ENCODE results near the gene ZGRF1. TPM values are rescaled to one million over a fixed set of nuclear protein-coding genes. Genes with fewer than 3 reads are reported as not detected.

ZGRF1 gene
- total and polyA plus RNA-seq, 2 donors (not counting 3 experiments of a cell fraction or from before 2014, with no cell fraction given), result 2.4 to 14.4 TPM

GRCh38 chr4:112564706-112565270, 71.9 kb downstream of the ZGRF1 start:
- Histone ChIP-seq H3K4me2 (ENCODE audit: insufficient read depth, low read length) (no peak overlapping the region), H2AFZ (ENCODE audit: low read depth, low read length) (no peak overlapping the region), H3K9me1 (replicated peaks; ENCODE audit: control insufficient read depth, extremely low read depth, insufficient read depth, low read length) (no peaks in the 10 kb centered on the region), H3K79me2 (ENCODE audit: control insufficient read depth, insufficient read depth, low read length) (no peaks in the 10 kb centered on the region), H3K27me3 (ENCODE audit: control insufficient read depth in 2 of 2, insufficient read depth in 2 of 2, low read length in 2 of 2) (no peaks in the 10 kb centered on the region), H3K36me3 (ENCODE audit: control insufficient read depth in 2 of 2, extremely low read depth in 1 of 2, insufficient read depth in 2 of 2, low read length in 2 of 2) (no peaks in the 10 kb centered on the region), H3K4me1 (ENCODE audit: control insufficient read depth, extremely low read depth, insufficient read depth, low read length) (no peaks in the 10 kb centered on the region), H3K9me3 (replicated peaks; ENCODE audit: control insufficient read depth, insufficient read depth, low read length) (no peaks in the 10 kb centered on the region), H3K4me3 (replicated peaks in 1 of 3; ENCODE audit: insufficient read depth in 1 of 3, low read depth in 1 of 3, low read length in 3 of 3) (no peak overlapping the region), H3K27ac (ENCODE audit: insufficient read depth, low read depth, low read length) (no peak overlapping the region), H4K20me1 (replicated peaks; ENCODE audit: control insufficient read depth, extremely low read depth, insufficient read depth, low read length) (no peaks in the 10 kb centered on the region), H3K9ac (replicated peaks; ENCODE audit: extremely low read depth, insufficient read depth, low read length) (no peak overlapping the region)
- intact Hi-C loops (cut with micrococcal nuclease) (no loop called here), dilution Hi-C loops (cut with MboI; ENCODE audit: extremely low pct_ligation_motif_present, low sequenced_read_pairs) (no loop called here)
- no TSS peak for BruUV-seq (replicated peaks)
- TF ChIP-seq FOS (IDR thresholded peaks at IDR 0.05; ENCODE audit: borderline replicate concordance, insufficient read depth, low read length) (no peak), POLR2AphosphoS5 (IDR thresholded peaks at IDR 0.05; ENCODE audit: insufficient read depth, low read depth, low read length) (no peak), GATA2 (IDR thresholded peaks at IDR 0.05; ENCODE audit: insufficient read depth, insufficient read length, low read depth, low read length) (no peak), MAX (IDR thresholded peaks at IDR 0.05; ENCODE audit: insufficient read depth, insufficient read length) (no peak)
- TF ChIP-seq, protein P1, sequence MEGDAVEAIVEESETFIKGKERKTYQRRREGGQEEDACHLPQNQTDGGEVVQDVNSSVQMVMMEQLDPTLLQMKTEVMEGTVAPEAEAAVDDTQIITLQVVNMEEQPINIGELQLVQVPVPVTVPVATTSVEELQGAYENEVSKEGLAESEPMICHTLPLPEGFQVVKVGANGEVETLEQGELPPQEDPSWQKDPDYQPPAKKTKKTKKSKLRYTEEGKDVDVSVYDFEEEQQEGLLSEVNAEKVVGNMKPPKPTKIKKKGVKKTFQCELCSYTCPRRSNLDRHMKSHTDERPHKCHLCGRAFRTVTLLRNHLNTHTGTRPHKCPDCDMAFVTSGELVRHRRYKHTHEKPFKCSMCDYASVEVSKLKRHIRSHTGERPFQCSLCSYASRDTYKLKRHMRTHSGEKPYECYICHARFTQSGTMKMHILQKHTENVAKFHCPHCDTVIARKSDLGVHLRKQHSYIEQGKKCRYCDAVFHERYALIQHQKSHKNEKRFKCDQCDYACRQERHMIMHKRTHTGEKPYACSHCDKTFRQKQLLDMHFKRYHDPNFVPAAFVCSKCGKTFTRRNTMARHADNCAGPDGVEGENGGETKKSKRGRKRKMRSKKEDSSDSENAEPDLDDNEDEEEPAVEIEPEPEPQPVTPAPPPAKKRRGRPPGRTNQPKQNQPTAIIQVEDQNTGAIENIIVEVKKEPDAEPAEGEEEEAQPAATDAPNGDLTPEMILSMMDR (IDR thresholded peaks at IDR 0.05; ENCODE audit: extremely low read depth in 1 of 2, insufficient read depth in 1 of 2, low read depth in 1 of 2, low read length in 2 of 2), result no peak
- ChIA-PET POLR2A (no interaction called here), CTCF (no interaction called here)
- FAIRE-seq, result no peak
- no peak for DNase-seq (ENCODE audit: low read depth, low spot score)

All from endothelial cell of umbilical vein (primary cell).